HCT116 (cell line): ENCODE results near the gene LY6G6F. TPM values are rescaled to one million over a fixed set of nuclear protein-coding genes. Genes with fewer than 3 reads are reported as not detected.

Source experiments
- ATAC-seq: fragments of 200-7000 bp; cut with Tn5 transposase; 2 replicates; pipeline ENCODE4 v1.9.1; 2020; ENCODE audit warnings: mild to moderate bottlenecking, moderate library complexity
- BruUV-seq: library from RNA; stranded (reverse); fragments of 400-500 nt; replicated peaks from 2 replicates; lab custom pipeline; 2021; lab: Mats Ljungman, UMichigan
- CTCF ChIA-PET: fragments of 300-600 bp; sonication (Branson Sonifier 250); formaldehyde crosslinking; loops from one replicate; lab custom pipeline; 2021; ENCODE audit warnings: antibody characterized with exemption; lab: Charles Lee
- POLR2A ChIA-PET: fragments of 300-600, 350-600 bp; sonication (Branson Sonifier 250); formaldehyde crosslinking; loops from one replicate; lab custom pipeline; 2021; ENCODE audit warnings: antibody characterized with exemption; lab: Charles Lee
- RAD21 ChIA-PET, 2 experiments: fragments of 300-600 bp; sonication (Branson Sonifier 250); formaldehyde crosslinking; loops; one replicate each; lab custom pipeline; 2023; ENCODE audit warnings: low total read pairs in 2 of 2; ENCODE audit not compliant: uncharacterized antibody in 2 of 2, unreplicated experiment in 2 of 2, low non-redundant PET in 1 of 2; lab: Charles Lee
- DNase-seq: peaks from one replicate; pipeline ENCODE4 v3.0.0-alpha.2; 2010; ENCODE audit warnings: low read depth, low spot score
- H2AFZ ChIP-seq: fragments of 200-600 bp; shearing (Covaris generic), sonication (generic); 2 replicates; pipeline ENCODE4 v1.6.1; 2017; ENCODE audit warnings: low read depth, mixed run types, mixed read lengths, antibody characterized with exemption, low read length; ENCODE audit not compliant: poor library complexity, severe bottlenecking
- H3K27ac ChIP-seq: 2 replicates; pipeline ENCODE4 v1.5.1; 2012; ENCODE audit warnings: low read depth, low read length
- H3K27me3 ChIP-seq: fragments of 200-600 bp; sonication (generic); 2 replicates; pipeline ENCODE4 v1.6.1; 2016; ENCODE audit warnings: mixed run types, low read length, mixed read lengths; ENCODE audit not compliant: insufficient read depth
- H3K36me3 ChIP-seq, 2 experiments: fragments of 200-500 bp in 1 of 2; fragments of 200-600 bp in 1 of 2; sonication (Bioruptor generic) in 1 of 2; sonication (generic) in 1 of 2; 2 replicates each; pipeline versions ENCODE4 v1.5.1 to v1.6.1; 2014 to 2016; ENCODE audit warnings: low read length in 2 of 2, inconsistent platforms in 1 of 2, mixed read lengths in 1 of 2, mixed run types in 1 of 2; ENCODE audit not compliant: insufficient read depth in 2 of 2, control insufficient read depth in 1 of 2
- H3K4me1 ChIP-seq, 2 experiments: fragments of 200-600 bp in 1 of 2; sonication (generic) in 1 of 2; 2 replicates each; pipeline versions ENCODE4 v1.5.1 to v1.6.1; 2012 to 2017; ENCODE audit warnings: low read length in 2 of 2, inconsistent platforms in 1 of 2, mild to moderate bottlenecking in 1 of 2, mixed read lengths in 1 of 2, mixed run types in 1 of 2, moderate library complexity in 1 of 2; ENCODE audit not compliant: insufficient read depth in 2 of 2, control insufficient read depth in 1 of 2
- H3K4me2 ChIP-seq: fragments of 200-600 bp; sonication (generic); 2 replicates; pipeline ENCODE4 v1.6.1; 2017; ENCODE audit warnings: mixed run types, low read length, mixed read lengths
- H3K4me3 ChIP-seq, 2 experiments: fragments of 200-600 bp in 1 of 2; sonication (generic) in 1 of 2; replicated peaks in 1 of 2; 2 replicates each; pipeline ENCODE4 v1.5.1; 2011 to 2016; ENCODE audit warnings: low read length in 2 of 2, control low read depth in 1 of 2, low read depth in 1 of 2, mild to moderate bottlenecking in 1 of 2, mixed read lengths in 1 of 2, mixed run types in 1 of 2
- H3K79me2 ChIP-seq: fragments of 200-600 bp; sonication (generic); 2 replicates; pipeline ENCODE4 v1.6.1; 2017; ENCODE audit warnings: mild to moderate bottlenecking, mixed run types, low read length, moderate library complexity, mixed read lengths; ENCODE audit not compliant: insufficient read depth
- H3K9ac ChIP-seq: fragments of 200-600 bp; sonication (generic); 2 replicates; pipeline ENCODE4 v1.6.1; 2016; ENCODE audit warnings: low read length, mixed read lengths
- H3K9me2 ChIP-seq: fragments of 200-600 bp; sonication (generic), shearing (Covaris generic); 2 replicates; pipeline ENCODE4 v1.6.1; 2017; ENCODE audit warnings: mixed run types, mild to moderate bottlenecking, moderate library complexity; ENCODE audit not compliant: insufficient read depth
- H3K9me3 ChIP-seq, 2 experiments: fragments of 200-500 bp in 1 of 2; fragments of 200-600 bp in 1 of 2; sonication (Bioruptor generic) in 1 of 2; sonication (generic) in 1 of 2; 2 replicates each; pipeline ENCODE4 v1.6.1; 2014 to 2017; ENCODE audit warnings: low read length in 2 of 2, mixed read lengths in 2 of 2, inconsistent platforms in 1 of 2, low read depth in 1 of 2, mild to moderate bottlenecking in 1 of 2, mixed run types in 1 of 2, moderate library complexity in 1 of 2; ENCODE audit not compliant: control insufficient read depth in 1 of 2, insufficient read depth in 1 of 2
- H4K20me1 ChIP-seq: fragments of 200-600 bp; sonication (generic), shearing (Covaris generic); 2 replicates; pipeline ENCODE4 v1.6.1; 2017; ENCODE audit warnings: mixed run types, mild to moderate bottlenecking, moderate library complexity; ENCODE audit not compliant: insufficient read depth
- CBX3 ChIP-seq: IDR thresholded peaks from 2 replicates; pipeline ENCODE4 v1.6.1; 2012; ENCODE audit warnings: low read depth
- CEBPB ChIP-seq: IDR thresholded peaks from 2 replicates; pipeline ENCODE4 v1.6.1; 2012; ENCODE audit warnings: low read depth
- EGR1 ChIP-seq: IDR thresholded peaks from 2 replicates; pipeline ENCODE4 v1.6.1; 2012; ENCODE audit warnings: low read depth
- ELF1 ChIP-seq: IDR thresholded peaks from 2 replicates; pipeline ENCODE4 v1.6.1; 2012; ENCODE audit warnings: low read depth, borderline replicate concordance
- EZH2phosphoT487 ChIP-seq: fragments of 200-600 bp; IDR thresholded peaks from 2 replicates; pipeline ENCODE4 v1.6.1; 2018; ENCODE audit warnings: antibody characterized with exemption, borderline replicate concordance
- FOSL1 ChIP-seq: IDR thresholded peaks from 2 replicates; pipeline ENCODE4 v1.6.1; 2012; ENCODE audit warnings: low read depth
- JUND ChIP-seq: IDR thresholded peaks from 2 replicates; pipeline ENCODE4 v1.6.1; 2012
- POLR2A ChIP-seq: IDR thresholded peaks from 2 replicates; pipeline ENCODE4 v1.7.0; 2011; ENCODE audit warnings: borderline replicate concordance; ENCODE audit not compliant: insufficient read depth, insufficient read length; ENCODE audit errors: extremely low read depth
- SIN3A ChIP-seq: IDR thresholded peaks from 2 replicates; pipeline ENCODE4 v1.6.1; 2012; ENCODE audit warnings: low read depth
- SP1 ChIP-seq: IDR thresholded peaks from 2 replicates; pipeline ENCODE4 v1.6.1; 2012; ENCODE audit warnings: low read depth
- YY1 ChIP-seq: IDR thresholded peaks from 2 replicates; pipeline ENCODE4 v1.6.1; 2011; ENCODE audit warnings: low read length, low read depth, moderate library complexity, mild to moderate bottlenecking; ENCODE audit not compliant: insufficient replicate concordance; ENCODE audit errors: extremely low read depth
- ZFX ChIP-seq: fragments of 450-650 bp; IDR thresholded peaks from 2 replicates; pipeline ENCODE4 v1.6.1; 2017
- ZNF274 ChIP-seq: fragments of 200-500 bp; sonication (Bioruptor generic); IDR thresholded peaks from 2 replicates; pipeline ENCODE4 v1.6.1; 2014; ENCODE audit warnings: mild to moderate bottlenecking, low read depth, low read length, inconsistent platforms
- intact Hi-C: fragments of 100-400 bp; cut with micrococcal nuclease; formaldehyde crosslinking; loops from 2 replicates; pipeline ENCODE4 v1.10.0; 2022
- total RNA-seq: library from RNA; stranded (reverse); gene quantifications from one replicate; pipeline ENCODE4 v1.2.1, GENCODE V29; 2021; ENCODE audit not compliant: unreplicated experiment
- TF ChIP-seq, protein P1 (sequence below): IDR thresholded peaks from 2 replicates; pipeline ENCODE4 v1.6.1; 2012
- TF ChIP-seq, protein P2 (sequence below): IDR thresholded peaks from 2 replicates; pipeline ENCODE4 v1.6.1; 2012; ENCODE audit warnings: low read depth
- TF ChIP-seq, protein P3 (sequence below): IDR thresholded peaks from 2 replicates; pipeline ENCODE4 v1.6.1; 2012
- TF ChIP-seq, protein P4 (sequence below), 3 experiments: fragments of 200-600 bp in 1 of 3; sonication (generic) in 1 of 3; IDR thresholded peaks in 2 of 3; conservative IDR thresholded peaks in 1 of 3; 2 replicates each; pipeline ENCODE4 v1.5.1; 2012 to 2017; ENCODE audit warnings: low read depth in 2 of 3, low read length in 2 of 3, antibody characterized with exemption in 1 of 3, borderline replicate concordance in 1 of 3, control low read depth in 1 of 3, mild to moderate bottlenecking in 1 of 3, mixed read lengths in 1 of 3, mixed run types in 1 of 3, moderate library complexity in 1 of 3; ENCODE audit not compliant: insufficient read depth in 1 of 3

Gene LY6G6F
- total RNA-seq, 1 experiment from 2014 or later, result not detected

DNA sequence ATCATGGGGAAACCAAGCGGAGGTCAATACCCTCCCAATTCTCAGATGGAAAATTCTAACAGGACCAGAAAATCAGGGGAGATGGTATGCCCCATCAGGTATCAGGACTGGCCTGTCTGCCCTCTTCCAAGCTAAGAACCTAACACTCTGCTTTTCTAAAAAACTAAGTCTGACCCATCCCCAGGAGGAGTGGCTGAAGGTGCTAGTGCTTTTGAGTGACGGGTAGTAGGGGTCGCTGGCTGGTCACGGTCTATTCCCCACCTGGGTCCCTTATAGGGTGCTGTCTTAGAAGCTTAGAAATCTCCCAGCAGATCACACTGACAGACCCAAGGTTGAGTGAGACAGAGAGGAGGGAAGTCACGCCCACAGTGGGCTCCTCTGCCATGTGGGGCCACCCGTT is 13.1 kb upstream of the LY6G6F start (continued):
- no peak for TF ChIP-seq JUND
- TF ChIP-seq, protein P1, sequence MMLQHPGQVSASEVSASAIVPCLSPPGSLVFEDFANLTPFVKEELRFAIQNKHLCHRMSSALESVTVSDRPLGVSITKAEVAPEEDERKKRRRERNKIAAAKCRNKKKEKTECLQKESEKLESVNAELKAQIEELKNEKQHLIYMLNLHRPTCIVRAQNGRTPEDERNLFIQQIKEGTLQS, result no peak
- no peak for TF ChIP-seq FOSL1
- TF ChIP-seq CEBPB, result no peak
- TF ChIP-seq, protein P2, sequence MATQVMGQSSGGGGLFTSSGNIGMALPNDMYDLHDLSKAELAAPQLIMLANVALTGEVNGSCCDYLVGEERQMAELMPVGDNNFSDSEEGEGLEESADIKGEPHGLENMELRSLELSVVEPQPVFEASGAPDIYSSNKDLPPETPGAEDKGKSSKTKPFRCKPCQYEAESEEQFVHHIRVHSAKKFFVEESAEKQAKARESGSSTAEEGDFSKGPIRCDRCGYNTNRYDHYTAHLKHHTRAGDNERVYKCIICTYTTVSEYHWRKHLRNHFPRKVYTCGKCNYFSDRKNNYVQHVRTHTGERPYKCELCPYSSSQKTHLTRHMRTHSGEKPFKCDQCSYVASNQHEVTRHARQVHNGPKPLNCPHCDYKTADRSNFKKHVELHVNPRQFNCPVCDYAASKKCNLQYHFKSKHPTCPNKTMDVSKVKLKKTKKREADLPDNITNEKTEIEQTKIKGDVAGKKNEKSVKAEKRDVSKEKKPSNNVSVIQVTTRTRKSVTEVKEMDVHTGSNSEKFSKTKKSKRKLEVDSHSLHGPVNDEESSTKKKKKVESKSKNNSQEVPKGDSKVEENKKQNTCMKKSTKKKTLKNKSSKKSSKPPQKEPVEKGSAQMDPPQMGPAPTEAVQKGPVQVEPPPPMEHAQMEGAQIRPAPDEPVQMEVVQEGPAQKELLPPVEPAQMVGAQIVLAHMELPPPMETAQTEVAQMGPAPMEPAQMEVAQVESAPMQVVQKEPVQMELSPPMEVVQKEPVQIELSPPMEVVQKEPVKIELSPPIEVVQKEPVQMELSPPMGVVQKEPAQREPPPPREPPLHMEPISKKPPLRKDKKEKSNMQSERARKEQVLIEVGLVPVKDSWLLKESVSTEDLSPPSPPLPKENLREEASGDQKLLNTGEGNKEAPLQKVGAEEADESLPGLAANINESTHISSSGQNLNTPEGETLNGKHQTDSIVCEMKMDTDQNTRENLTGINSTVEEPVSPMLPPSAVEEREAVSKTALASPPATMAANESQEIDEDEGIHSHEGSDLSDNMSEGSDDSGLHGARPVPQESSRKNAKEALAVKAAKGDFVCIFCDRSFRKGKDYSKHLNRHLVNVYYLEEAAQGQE, result no peak
- no peak for TF ChIP-seq ELF1
- no peak for TF ChIP-seq ZNF274
- no peak for TF ChIP-seq SIN3A
- TF ChIP-seq, protein P3, sequence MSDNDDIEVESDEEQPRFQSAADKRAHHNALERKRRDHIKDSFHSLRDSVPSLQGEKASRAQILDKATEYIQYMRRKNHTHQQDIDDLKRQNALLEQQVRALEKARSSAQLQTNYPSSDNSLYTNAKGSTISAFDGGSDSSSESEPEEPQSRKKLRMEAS, result no peak
- TF ChIP-seq EZH2phosphoT487, result no peak
- no peak for TF ChIP-seq YY1

DNA sequence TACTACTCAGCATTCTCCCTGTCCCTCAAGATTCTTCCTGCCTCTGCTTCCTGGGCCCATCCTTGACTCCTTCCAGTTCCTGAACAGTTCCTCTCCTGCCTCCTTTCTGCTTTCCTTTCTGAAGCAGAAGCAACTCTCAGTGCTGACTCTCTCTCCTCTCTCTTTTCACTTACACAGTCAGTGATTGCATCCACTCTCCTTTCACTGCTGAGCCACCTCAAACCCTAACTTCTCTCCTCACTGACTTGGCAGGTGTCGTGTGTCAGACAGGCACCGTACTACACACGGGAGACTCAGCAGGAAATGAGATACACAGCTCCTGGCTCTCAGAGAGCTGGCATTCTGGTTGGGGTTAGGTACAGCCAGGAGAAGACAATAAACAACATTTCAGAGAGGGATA is 9.1 kb upstream of the LY6G6F start:
- CTCF ChIA-PET, result no interaction called here
- Histone ChIP-seq H2AFZ (no peak overlapping the region), H3K9me2 (no peaks in the 10 kb centered on the region), H3K27ac (no peak overlapping the region), H3K79me2 (peaks cover 11% of the 10 kb centered on the region), H3K27me3 (no peaks in the 10 kb centered on the region), H4K20me1 (no peaks in the 10 kb centered on the region), H3K36me3 (peaks cover 0 to 14% of the 10 kb centered on the region in 2 experiments; a peak in 2 of 4 replicates), H3K9ac (no peak overlapping the region), H3K9me3 (no peaks in the 10 kb centered on the region), H3K4me1 (peaks cover 4 to 8% of the 10 kb centered on the region in 2 experiments; a peak in 2 of 4 replicates), H3K4me3 (no peak overlapping the region), H3K4me2 (no peak overlapping the region)
- no TSS peak for BruUV-seq
- ATAC-seq, result no peak
- intact Hi-C loops, result no loop called here
- POLR2A ChIA-PET, result no interaction called here
- RAD21 ChIA-PET, result no interaction called here
- DNase-seq, result no peak
- TF ChIP-seq, protein P4, sequence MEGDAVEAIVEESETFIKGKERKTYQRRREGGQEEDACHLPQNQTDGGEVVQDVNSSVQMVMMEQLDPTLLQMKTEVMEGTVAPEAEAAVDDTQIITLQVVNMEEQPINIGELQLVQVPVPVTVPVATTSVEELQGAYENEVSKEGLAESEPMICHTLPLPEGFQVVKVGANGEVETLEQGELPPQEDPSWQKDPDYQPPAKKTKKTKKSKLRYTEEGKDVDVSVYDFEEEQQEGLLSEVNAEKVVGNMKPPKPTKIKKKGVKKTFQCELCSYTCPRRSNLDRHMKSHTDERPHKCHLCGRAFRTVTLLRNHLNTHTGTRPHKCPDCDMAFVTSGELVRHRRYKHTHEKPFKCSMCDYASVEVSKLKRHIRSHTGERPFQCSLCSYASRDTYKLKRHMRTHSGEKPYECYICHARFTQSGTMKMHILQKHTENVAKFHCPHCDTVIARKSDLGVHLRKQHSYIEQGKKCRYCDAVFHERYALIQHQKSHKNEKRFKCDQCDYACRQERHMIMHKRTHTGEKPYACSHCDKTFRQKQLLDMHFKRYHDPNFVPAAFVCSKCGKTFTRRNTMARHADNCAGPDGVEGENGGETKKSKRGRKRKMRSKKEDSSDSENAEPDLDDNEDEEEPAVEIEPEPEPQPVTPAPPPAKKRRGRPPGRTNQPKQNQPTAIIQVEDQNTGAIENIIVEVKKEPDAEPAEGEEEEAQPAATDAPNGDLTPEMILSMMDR (IDR thresholded peaks at IDR 0.05 in 2 of 3, conservative IDR thresholded peaks at IDR 0.05 in 1 of 3; ENCODE audit: borderline replicate concordance in 1 of 3, insufficient read depth in 1 of 3, low read depth in 2 of 3, low read length in 2 of 3), result no peak
- TF ChIP-seq ZNF274 (no peak), ZFX (no peak), EGR1 (no peak), CBX3 (no peak), JUND (no peak), SP1 (no peak), POLR2A (no peak)
- TF ChIP-seq, protein P3, result no peak
- TF ChIP-seq, protein P1, result no peak
- TF ChIP-seq, protein P2, result no peak
